ENCODE results near the gene LAIR2. TPM values are rescaled to one million over a fixed set of nuclear protein-coding genes. Genes with fewer than 3 reads are reported as not detected.

Gene LAIR2
- polyA plus RNA-seq, 3 donors = 0.38 TPM; not detected in 2

- Mint-ChIP-seq H3K36me3 (no peaks in the 10 kb centered on the region), H3K27me3 (ENCODE audit: low read depth in 3 of 3) (peaks cover 76 to 90% (median 86%) of the 10 kb centered on the region in 3 donors)
- H3K36me3 ChIP-seq (replicated peaks in 1 of 2; ENCODE audit: control insufficient read depth in 1 of 2, insufficient read depth in 2 of 2, low read length in 2 of 2) = no peaks in the 10 kb centered on the region
These were observed 25.0 kb upstream of the LAIR2 start for GRCh38 chr19:54477650-54478049.

GRCh38 chr19:54478677-54479266, 23.9 kb upstream of the LAIR2 start:
- Mint-ChIP-seq H3K27ac (no peak overlapping the region), H3K9me3 (peaks cover 0 to 22% (median 7%) of the 10 kb centered on the region in 7 donors), H3K36me3 (no peaks in the 10 kb centered on the region), H3K27me3 (ENCODE audit: low read depth in 3 of 3) (peaks cover 71 to 84% (median 76%) of the 10 kb centered on the region in 3 donors), H3K4me1 (peaks cover 35% of the 10 kb centered on the region), H3K4me3 (peak overlapping the region in 1 of 2 donors; percentile 84)
- no peak overlapping the region for H3K4me3 ChIP-seq (replicated peaks in 1 of 3; ENCODE audit: low read depth in 2 of 3, low read length in 3 of 3)
- peak; percentile 84 for TF ChIP-seq CTCF (IDR thresholded peaks at IDR 0.05)
- H3K9me3 ChIP-seq (replicated peaks in 1 of 2; ENCODE audit: control insufficient read depth in 1 of 2, insufficient read depth in 1 of 2, low read length in 2 of 2) = peaks cover 0 to 9% of the 10 kb centered on the region in 2 donors
- intact Hi-C loops (cut with micrococcal nuclease) = loop anchor here in 1 of 2 donors (10.0 kb wide), 2 partner anchors 116 to 196 kb away; partner anchors contain the start of gene LILRA1
- H3K4me1 ChIP-seq (ENCODE audit: control insufficient read depth in 1 of 2, insufficient read depth in 2 of 2, low read length in 2 of 2) = peaks cover 24 to 33% of the 10 kb centered on the region in 2 donors
- no peak overlapping the region for H3K27ac ChIP-seq (ENCODE audit: low read depth in 1 of 2, low read length in 2 of 2)
- peak; percentile 27 to 55 (median 53) for DNase-seq
- no peak overlapping the region for H3K4me2 ChIP-seq (replicated peaks; ENCODE audit: extremely low read depth, low read length, poor library complexity, severe bottlenecking)
- no peak overlapping the region for H3K9ac ChIP-seq (ENCODE audit: insufficient read depth, low read length, poor library complexity, severe bottlenecking)
- H3K79me2 ChIP-seq (ENCODE audit: insufficient read depth, low read length) = no peaks in the 10 kb centered on the region
- no peak overlapping the region for H2AFZ ChIP-seq (ENCODE audit: insufficient read depth, low read depth, low read length, poor library complexity, severe bottlenecking)
- peaks cover 10% of the 10 kb centered on the region for H4K20me1 ChIP-seq (ENCODE audit: insufficient read depth, low read length)
- H3K36me3 ChIP-seq (replicated peaks in 1 of 2; ENCODE audit: control insufficient read depth in 1 of 2, insufficient read depth in 2 of 2, low read length in 2 of 2) = no peaks in the 10 kb centered on the region
- WGBS (ENCODE audit: insufficient coverage) = 0% methylated on average over 2 of the region's 10 CpGs
- H3K27me3 ChIP-seq (ENCODE audit: control insufficient read depth in 2 of 2, insufficient read depth in 2 of 2, low read length in 2 of 2) = peaks cover 41 to 83% of the 10 kb centered on the region in 2 donors

More at GRCh38 chr19:54477650-54478049, 25.0 kb upstream of the LAIR2 start:
- intact Hi-C loops (cut with micrococcal nuclease) = loop anchor here in 1 of 2 donors (10.0 kb wide), 2 partner anchors 117 to 197 kb away; partner anchors contain the start of gene LILRA1
- TF ChIP-seq CTCF (IDR thresholded peaks at IDR 0.05) = no peak
- Mint-ChIP-seq H3K9me3 (peaks cover 0 to 28% (median 7%) of the 10 kb centered on the region in 7 donors), H3K4me1 (peaks cover 37% of the 10 kb centered on the region), H3K27ac (no peak overlapping the region), H3K4me3 (peak overlapping the region in 1 of 2 donors; percentile 84)
- Histone ChIP-seq H4K20me1 (ENCODE audit: insufficient read depth, low read length) (peaks cover 15% of the 10 kb centered on the region), H3K9me3 (replicated peaks in 1 of 2; ENCODE audit: control insufficient read depth in 1 of 2, insufficient read depth in 1 of 2, low read length in 2 of 2) (peaks cover 0 to 9% of the 10 kb centered on the region in 2 donors), H3K9ac (ENCODE audit: insufficient read depth, low read length, poor library complexity, severe bottlenecking) (no peak overlapping the region), H2AFZ (ENCODE audit: insufficient read depth, low read depth, low read length, poor library complexity, severe bottlenecking) (no peak overlapping the region), H3K4me1 (ENCODE audit: control insufficient read depth in 1 of 2, insufficient read depth in 2 of 2, low read length in 2 of 2) (peaks cover 22 to 33% of the 10 kb centered on the region in 2 donors), H3K4me3 (replicated peaks in 1 of 3; ENCODE audit: low read depth in 2 of 3, low read length in 3 of 3) (no peak overlapping the region), H3K27me3 (ENCODE audit: control insufficient read depth in 2 of 2, insufficient read depth in 2 of 2, low read length in 2 of 2) (peaks cover 41 to 89% of the 10 kb centered on the region in 2 donors), H3K27ac (ENCODE audit: low read depth in 1 of 2, low read length in 2 of 2) (no peak overlapping the region), H3K79me2 (ENCODE audit: insufficient read depth, low read length) (no peaks in the 10 kb centered on the region), H3K4me2 (replicated peaks; ENCODE audit: extremely low read depth, low read length, poor library complexity, severe bottlenecking) (no peak overlapping the region)
- DNase-seq = no peak
- WGBS (ENCODE audit: insufficient coverage) = 100% methylated on average over 2 of the region's 3 CpGs
